Common myeloid progenitor, CD34-positive (primary cell): ENCODE measurements around the gene ABO.

Experiments used
- CTCF ChIA-PET: fragments of 350-600 bp; sonication (Branson Sonifier 250); formaldehyde crosslinking; loops from one replicate; lab custom pipeline; 2021; ENCODE audit warnings: antibody characterized with exemption; lab: Charles Lee
- POLR2A ChIA-PET: fragments of 350-600 bp; sonication (Branson Sonifier 250); formaldehyde crosslinking; loops from one replicate; lab custom pipeline; 2021; ENCODE audit warnings: antibody characterized with exemption; lab: Charles Lee
- DNase-seq, 3 donors: peaks; one replicate each; pipeline versions ENCODE4 v3.0.0 to v3.0.0-alpha.2; 2013
- H3K27ac ChIP-seq, 2 experiments: 1 replicate in 1 of 2; 2 replicates in 1 of 2; pipeline ENCODE4 v1.7.0; 2013; ENCODE audit warnings: inconsistent platforms in 2 of 2, low read length in 2 of 2, mild to moderate bottlenecking in 2 of 2, low read depth in 1 of 2, moderate library complexity in 1 of 2; ENCODE audit not compliant: severe bottlenecking in 2 of 2, insufficient read depth in 1 of 2, poor library complexity in 1 of 2
- H3K27me3 ChIP-seq, 5 experiments: replicated peaks in 2 of 5; 1 replicate in 3 of 5; 2 replicates in 2 of 5; pipeline versions ENCODE4 v1.6.1 to v1.7.0; 2013; ENCODE audit warnings: low read length in 4 of 5, mild to moderate bottlenecking in 2 of 5, moderate library complexity in 2 of 5, inconsistent platforms in 1 of 5; ENCODE audit not compliant: insufficient read depth in 5 of 5, control insufficient read depth in 4 of 5
- H3K36me3 ChIP-seq, 4 experiments: 1 replicate in 2 of 4; 2 replicates in 2 of 4; pipeline versions ENCODE4 v1.6.1 to v1.7.0; 2013; ENCODE audit warnings: low read length in 3 of 4, control low read depth in 1 of 4, mild to moderate bottlenecking in 1 of 4; ENCODE audit not compliant: control insufficient read depth in 4 of 4, insufficient read depth in 4 of 4
- H3K4me1 ChIP-seq, 4 experiments: 1 replicate in 3 of 4; 2 replicates in 1 of 4; pipeline versions ENCODE4 v1.6.1 to v1.7.1; 2013; ENCODE audit warnings: low read length in 3 of 4, mild to moderate bottlenecking in 3 of 4, control low read depth in 1 of 4, inconsistent platforms in 1 of 4, moderate library complexity in 1 of 4; ENCODE audit not compliant: control insufficient read depth in 4 of 4, insufficient read depth in 4 of 4; ENCODE audit errors: control extremely low read depth in 1 of 4
- H3K4me3 ChIP-seq, 7 experiments: 1 replicate in 4 of 7; 2 replicates in 3 of 7; pipeline versions ENCODE4 v1.5.1 to v1.7.0; 2013; ENCODE audit warnings: mild to moderate bottlenecking in 7 of 7, low read length in 6 of 7, moderate library complexity in 6 of 7, inconsistent platforms in 2 of 7, low read depth in 2 of 7, control low read depth in 1 of 7; ENCODE audit not compliant: insufficient read depth in 4 of 7, control insufficient read depth in 1 of 7; ENCODE audit errors: extremely low read depth in 1 of 7
- H3K9me3 ChIP-seq, 5 experiments: 1 replicate in 4 of 5; 2 replicates in 1 of 5; pipeline versions ENCODE4 v1.6.1 to v1.7.1; 2013; ENCODE audit warnings: low read length in 4 of 5, mild to moderate bottlenecking in 2 of 5, inconsistent platforms in 1 of 5, low read depth in 1 of 5, moderate library complexity in 1 of 5; ENCODE audit not compliant: control insufficient read depth in 4 of 5, insufficient read depth in 2 of 5; ENCODE audit errors: control extremely low read depth in 1 of 5
- WGBS: methylation state at CpG from one replicate; pipeline ENCODE4 v1.1.5; 2013; ENCODE audit not compliant: insufficient coverage; 5-methylcytosine and 5-hydroxymethylcytosine counted together

ABO gene

DNA sequence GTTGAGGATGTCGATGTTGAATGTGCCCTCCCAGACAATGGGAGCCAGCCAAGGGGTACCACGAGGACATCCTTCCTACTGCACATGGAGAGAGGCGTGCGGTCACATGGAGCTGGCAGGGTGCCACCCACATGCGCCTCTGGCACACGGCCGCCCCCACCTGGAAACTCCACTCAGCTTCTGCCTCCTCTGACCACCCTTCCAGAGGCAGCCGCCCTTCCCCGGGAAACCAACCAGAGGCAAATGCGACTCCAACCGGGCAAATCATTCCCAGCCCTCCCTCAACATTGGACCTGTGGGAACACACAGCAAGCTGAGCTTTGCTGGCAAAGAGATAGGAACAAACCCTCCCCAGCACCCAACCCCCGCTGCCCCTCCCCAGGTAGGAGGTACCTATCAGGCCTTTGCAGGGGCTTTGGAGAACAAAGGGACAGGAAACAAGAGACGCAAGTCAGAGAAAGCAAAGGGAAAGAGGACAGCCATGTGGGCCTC is 17.5 kb downstream of the ABO start:
- ChIA-PET CTCF (interaction anchor here (1.2 to 3.0 kb wide), 2 partner anchors 18 to 20 kb away, joined by 3 to 8 read pairs; no protein-coding TSS in a partner anchor), POLR2A (interaction anchor here (0.7 to 0.9 kb wide), 2 partner anchors 91 to 217 kb away, joined by 3 to 4 read pairs; partner anchors contain the start of gene RPL7A)
- DNase-seq, result peak in 2 of 3 donors; percentile 46 to 50
- no peak overlapping the region for H3K27ac ChIP-seq
- WGBS, result 35% methylated on average over 8 of the region's 13 CpGs
- H3K27me3 ChIP-seq, result peaks cover 0 to 3% (median 0%) of the 10 kb centered on the region in 5 experiments
- H3K9me3 ChIP-seq, result no peaks in the 10 kb centered on the region
- H3K36me3 ChIP-seq, result peaks cover 0 to 42% (median 18%) of the 10 kb centered on the region in 4 experiments
- H3K4me1 ChIP-seq, result peaks cover 0 to 37% (median 29%) of the 10 kb centered on the region in 4 experiments
- no peak overlapping the region for H3K4me3 ChIP-seq

DNA sequence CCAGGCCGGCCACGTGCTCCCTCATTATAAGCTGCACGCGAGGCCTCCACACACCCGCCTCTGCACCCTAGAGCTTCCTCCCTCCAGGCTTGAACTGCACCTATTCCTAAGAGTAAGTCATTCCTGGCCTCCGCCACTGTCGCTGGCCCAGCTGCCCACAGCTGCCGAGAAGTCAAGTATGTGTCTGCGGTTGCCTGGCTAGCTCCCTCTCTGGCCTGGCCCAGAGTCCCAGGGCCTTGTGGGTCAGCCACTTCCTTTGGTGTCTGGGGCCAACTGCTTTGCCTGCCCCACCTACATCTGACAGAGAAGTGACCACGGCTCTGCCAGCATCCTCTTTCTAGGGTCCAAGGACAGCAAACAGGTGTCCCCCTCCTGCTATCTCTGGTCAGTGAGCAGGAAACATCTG is 18.3 kb downstream of the ABO start:
- Histone ChIP-seq H3K36me3 (peaks cover 0 to 42% (median 15%) of the 10 kb centered on the region in 4 experiments), H3K4me1 (peaks cover 0 to 45% (median 34%) of the 10 kb centered on the region in 4 experiments), H3K27ac (no peak overlapping the region), H3K27me3 (peaks cover 0 to 3% (median 0%) of the 10 kb centered on the region in 5 experiments), H3K9me3 (no peaks in the 10 kb centered on the region), H3K4me3 (no peak overlapping the region)
- no peak for DNase-seq
- WGBS, result 80% methylated on average over 8 of the region's 10 CpGs
- POLR2A ChIA-PET, result interaction anchor here (0.9 kb wide), 1 partner anchor 218 kb away, joined by 4 read pairs; no protein-coding TSS in a partner anchor
- CTCF ChIA-PET, result interaction anchor here (3.0 kb wide), 1 partner anchor 18 kb away, joined by 8 read pairs; no protein-coding TSS in a partner anchor

DNA sequence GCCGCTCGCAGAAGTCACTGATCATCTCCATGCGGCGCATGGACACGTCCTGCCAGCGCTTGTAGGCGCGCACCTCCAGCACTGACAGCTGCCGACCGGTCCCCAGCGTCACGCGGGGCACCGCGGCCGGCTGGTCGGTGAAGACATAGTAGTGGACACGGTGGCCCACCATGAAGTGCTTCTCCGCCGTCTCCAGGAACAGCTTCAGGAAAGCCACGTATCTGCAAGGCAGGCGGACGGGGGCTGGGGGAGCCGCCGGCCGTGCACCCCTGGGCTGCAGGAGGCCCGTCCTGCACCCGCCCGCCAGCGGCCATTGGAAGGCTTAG is 18.9 kb downstream of the ABO start:
- Histone ChIP-seq H3K36me3 (peaks cover 0 to 37% (median 13%) of the 10 kb centered on the region in 4 experiments), H3K4me3 (no peak overlapping the region), H3K9me3 (no peaks in the 10 kb centered on the region), H3K4me1 (peaks cover 0 to 46% (median 34%) of the 10 kb centered on the region in 4 experiments), H3K27me3 (peaks cover 0 to 3% (median 0%) of the 10 kb centered on the region in 5 experiments), H3K27ac (no peak overlapping the region)
- DNase-seq, result no peak
- ChIA-PET POLR2A (no interaction called here), CTCF (interaction anchor here (3.0 kb wide), 1 partner anchor 17 kb away, joined by 8 read pairs; no protein-coding TSS in a partner anchor)
- WGBS, result 97% methylated on average over 25 of the region's 30 CpGs

DNA sequence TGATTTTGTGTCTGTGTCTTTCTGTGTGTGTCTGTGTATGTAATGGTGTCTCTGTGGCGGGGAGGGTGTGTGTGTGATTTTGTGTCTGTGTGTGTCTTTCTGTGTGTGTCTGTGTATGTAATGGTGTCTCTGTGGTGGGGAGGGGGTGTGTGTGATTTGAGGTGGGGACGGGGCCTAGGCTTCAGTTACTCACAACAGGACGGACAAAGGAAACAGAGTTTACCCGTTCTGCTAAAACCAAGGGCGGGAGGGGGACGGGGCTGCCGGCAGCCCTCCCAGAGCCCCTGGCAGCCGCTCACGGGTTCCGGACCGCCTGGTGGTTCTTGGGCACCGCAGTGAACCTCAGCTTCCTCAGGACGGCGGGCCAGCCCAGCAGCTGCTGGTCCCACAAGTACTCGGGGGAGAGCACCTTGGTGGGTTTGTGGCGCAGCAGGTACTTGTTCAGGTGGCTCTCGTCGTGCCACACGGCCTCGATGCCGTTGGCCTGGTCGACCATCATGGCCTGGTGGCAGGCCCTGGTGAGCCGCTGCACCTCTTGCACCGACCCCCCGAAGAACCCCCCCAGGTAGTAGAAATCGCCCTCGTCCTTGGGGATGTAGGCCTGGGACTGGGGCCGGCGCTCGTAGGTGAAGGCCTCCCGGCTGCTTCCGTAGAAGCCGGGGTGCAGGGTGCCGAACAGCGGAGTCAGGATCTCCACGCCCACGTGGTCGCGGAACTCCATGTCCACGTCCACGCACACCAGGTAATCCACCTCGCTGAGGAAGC is 19.4 kb downstream of the ABO start:
- POLR2A ChIA-PET, result no interaction called here
- peaks cover 0 to 31% (median 12%) of the 10 kb centered on the region in 4 experiments for H3K36me3 ChIP-seq
- WGBS, result 95% methylated on average over 37 of the region's 42 CpGs
- no peak for DNase-seq
- no peak overlapping the region for H3K4me3 ChIP-seq
- H3K4me1 ChIP-seq, result peaks cover 0 to 46% (median 34%) of the 10 kb centered on the region in 4 experiments
- no peaks in the 10 kb centered on the region for H3K9me3 ChIP-seq
- H3K27me3 ChIP-seq, result peaks cover 0 to 3% (median 0%) of the 10 kb centered on the region in 5 experiments
- CTCF ChIA-PET, result interaction anchor here (3.0 kb wide), 1 partner anchor 16 kb away, joined by 8 read pairs; no protein-coding TSS in a partner anchor
- H3K27ac ChIP-seq, result no peak overlapping the region

DNA sequence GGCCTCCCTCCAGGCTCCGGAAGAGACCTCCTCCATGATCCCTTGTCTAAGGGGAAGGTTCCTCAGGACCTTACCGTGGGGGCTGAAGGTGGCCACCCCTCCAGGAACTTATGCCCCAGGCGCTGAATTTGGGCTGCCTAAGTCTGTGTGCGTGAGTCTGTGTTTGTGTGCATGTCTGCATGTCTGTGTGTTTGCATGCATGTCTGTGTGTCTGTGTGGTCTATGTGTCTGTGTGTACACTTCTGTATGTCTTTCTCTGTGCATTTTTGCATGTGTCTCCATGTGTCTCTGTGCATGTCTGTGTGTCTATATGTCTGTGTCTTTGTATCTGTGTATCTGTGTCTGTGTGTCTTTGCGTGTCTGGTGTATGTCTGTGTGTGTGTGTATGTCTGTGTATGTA is 20.5 kb downstream of the ABO start:
- no peaks in the 10 kb centered on the region for H3K9me3 ChIP-seq
- 100% methylated on average over 4 of the region's 5 CpGs for WGBS
- H3K4me3 ChIP-seq, result no peak overlapping the region
- H3K27ac ChIP-seq, result no peak overlapping the region
- no peak for DNase-seq
- ChIA-PET POLR2A (no interaction called here), CTCF (no interaction called here)
- H3K4me1 ChIP-seq, result peaks cover 0 to 46% (median 34%) of the 10 kb centered on the region in 4 experiments
- H3K36me3 ChIP-seq, result peaks cover 0 to 20% (median 9%) of the 10 kb centered on the region in 4 experiments
- peaks cover 0 to 3% (median 0%) of the 10 kb centered on the region in 5 experiments for H3K27me3 ChIP-seq

DNA sequence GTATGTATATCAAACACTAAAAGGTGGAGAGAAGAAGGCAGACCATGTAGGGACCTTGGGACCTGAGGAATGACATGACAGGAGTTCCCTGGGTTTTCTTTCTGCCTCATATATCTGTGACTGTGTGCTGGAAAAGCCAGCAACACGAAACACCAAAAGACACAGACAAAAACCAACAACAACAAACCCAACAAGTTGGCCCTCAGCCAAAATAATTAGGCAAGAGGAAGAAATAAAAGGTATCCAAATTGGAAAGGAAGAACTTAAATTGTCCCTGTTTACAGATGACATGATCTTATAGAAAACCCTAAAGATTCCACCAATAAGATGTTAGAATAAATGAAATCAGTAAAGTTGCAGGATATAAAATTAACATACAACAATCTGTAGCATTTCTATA is 21.7 kb downstream of the ABO start:
- no peaks in the 10 kb centered on the region for H3K9me3 ChIP-seq
- no peak overlapping the region for H3K27ac ChIP-seq
- peaks cover 0 to 6% (median 0%) of the 10 kb centered on the region in 5 experiments for H3K27me3 ChIP-seq
- ChIA-PET CTCF (interaction anchor here (0.7 to 1.4 kb wide), 3 partner anchors 10 to 15 kb away, joined by 3 to 5 read pairs (median 4); no protein-coding TSS in a partner anchor), POLR2A (no interaction called here)
- peaks cover 0 to 16% (median 8%) of the 10 kb centered on the region in 4 experiments for H3K36me3 ChIP-seq
- peaks cover 0 to 46% (median 33%) of the 10 kb centered on the region in 4 experiments for H3K4me1 ChIP-seq
- no peak overlapping the region for H3K4me3 ChIP-seq
- WGBS, result no CpG with 5 or more reads among the region's 1 CpG
- no peak for DNase-seq
